Parathyroid adenoma (tissue), 2 donors: ENCODE results near the gene IFI44L.
A peak's percentile ranks its signal among the peaks of the same experiment; 100 is the strongest.

ENCODE experiments used
- H2AFZ ChIP-seq: fragments of 300-600 bp; sonication (generic); one replicate; pipeline ENCODE4 v1.7.0; 2017; ENCODE audit warnings: antibody characterized with exemption, mild to moderate bottlenecking
- H3K27ac ChIP-seq: fragments of 300-600 bp; sonication (generic); one replicate; pipeline ENCODE4 v1.7.0; 2017
- H3K27me3 ChIP-seq: fragments of 300-600 bp; sonication (generic); one replicate; pipeline ENCODE4 v1.7.0; 2017; ENCODE audit warnings: low read length; ENCODE audit not compliant: control insufficient read depth, insufficient read depth
- H3K36me3 ChIP-seq: fragments of 300-600 bp; sonication (generic); one replicate; pipeline ENCODE4 v1.7.0; 2017; ENCODE audit warnings: low read length; ENCODE audit not compliant: control insufficient read depth, insufficient read depth
- H3K4me1 ChIP-seq: fragments of 300-600 bp; sonication (generic); one replicate; pipeline ENCODE4 v1.7.0; 2017; ENCODE audit warnings: control low read depth
- H3K4me2 ChIP-seq: fragments of 300-600 bp; sonication (generic); one replicate; pipeline ENCODE4 v1.7.0; 2017; ENCODE audit warnings: low read length
- H3K4me3 ChIP-seq: fragments of 300-600 bp; sonication (generic); one replicate; pipeline ENCODE4 v1.7.0; 2017; ENCODE audit warnings: low read depth, low read length
- H3K79me2 ChIP-seq: fragments of 300-600 bp; sonication (generic); one replicate; pipeline ENCODE4 v1.7.0; 2017; ENCODE audit warnings: control low read depth
- H3K9ac ChIP-seq: fragments of 300-600 bp; sonication (generic); one replicate; pipeline ENCODE4 v1.7.0; 2017; ENCODE audit warnings: mild to moderate bottlenecking
- H3K9me3 ChIP-seq: fragments of 300-600 bp; sonication (generic); one replicate; pipeline ENCODE4 v1.7.0; 2017; ENCODE audit warnings: low read length; ENCODE audit not compliant: control insufficient read depth
- CTCF ChIP-seq: fragments of 300-600 bp; sonication (generic); IDR thresholded peaks from one replicate; pipeline ENCODE4 v1.7.0; 2017; ENCODE audit warnings: antibody characterized with exemption, mild to moderate bottlenecking
- donor health status: primary hyperparathyroidism.

IFI44L gene

DNA sequence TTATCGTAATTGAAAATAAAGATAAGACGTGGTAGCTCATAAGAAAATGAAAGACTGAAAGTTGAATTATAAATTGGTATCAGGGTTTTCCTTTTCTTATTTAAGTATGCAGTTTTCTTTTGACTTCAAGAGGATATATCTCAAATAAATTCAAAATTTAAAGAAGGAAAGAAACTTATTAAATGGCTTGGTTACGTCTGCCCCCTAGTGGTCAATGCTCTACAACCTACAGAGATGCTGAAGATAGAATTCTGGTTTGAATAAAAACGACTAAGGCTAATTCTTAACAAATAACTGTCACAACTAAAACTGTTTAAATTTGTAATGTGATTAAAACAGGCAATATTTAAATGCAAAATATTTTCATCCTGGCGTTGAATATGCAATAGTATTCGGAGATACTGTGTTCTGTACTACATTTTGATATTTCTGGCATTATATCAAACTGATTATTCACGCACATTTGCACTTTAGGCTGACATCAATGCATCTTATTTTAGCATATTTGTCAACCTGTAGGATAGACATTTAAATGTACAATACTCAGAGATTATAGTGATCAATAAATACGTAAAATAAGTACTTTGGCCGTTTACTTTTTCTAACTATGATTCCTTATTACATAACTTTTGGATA lies 56.2 kb downstream of the IFI44L start:
- H3K27me3 ChIP-seq: no peaks in the 10 kb centered on the region
- H3K27ac ChIP-seq: no peak overlapping the region
- no peak overlapping the region for H3K4me2 ChIP-seq
- H3K4me1 ChIP-seq: no peaks in the 10 kb centered on the region
- TF ChIP-seq CTCF: peak; percentile 63
- H3K36me3 ChIP-seq: no peaks in the 10 kb centered on the region
- no peak overlapping the region for H3K9ac ChIP-seq
- H2AFZ ChIP-seq: no peak overlapping the region
- H3K4me3 ChIP-seq: no peak overlapping the region
- no peaks in the 10 kb centered on the region for H3K79me2 ChIP-seq
- H3K9me3 ChIP-seq: no peaks in the 10 kb centered on the region

DNA sequence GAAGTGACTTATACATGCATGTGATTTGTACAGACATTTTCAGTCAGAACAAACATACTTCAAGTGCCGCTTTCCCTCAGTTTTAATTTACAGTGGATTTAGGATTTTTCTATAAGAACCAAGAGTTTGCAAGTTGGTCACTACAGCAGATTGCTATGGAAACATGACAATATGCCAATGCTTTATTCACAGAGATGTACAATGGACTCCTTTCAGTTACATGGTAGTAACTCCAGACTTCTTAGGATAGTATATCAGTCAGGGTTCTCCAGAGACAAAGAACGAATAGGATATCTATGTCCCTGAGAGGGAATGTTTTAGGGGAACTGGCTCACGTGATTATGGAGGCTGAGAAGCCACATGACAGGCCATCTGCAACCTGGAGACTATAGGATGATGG lies 56.7 kb downstream of the IFI44L start:
- TF ChIP-seq CTCF: no peak
- Histone ChIP-seq H3K4me1 (no peaks in the 10 kb centered on the region), H3K27ac (no peak overlapping the region), H3K79me2 (no peaks in the 10 kb centered on the region), H3K9me3 (no peaks in the 10 kb centered on the region), H3K4me3 (no peak overlapping the region), H3K9ac (no peak overlapping the region), H3K27me3 (no peaks in the 10 kb centered on the region), H2AFZ (no peak overlapping the region), H3K36me3 (no peaks in the 10 kb centered on the region), H3K4me2 (no peak overlapping the region)

DNA sequence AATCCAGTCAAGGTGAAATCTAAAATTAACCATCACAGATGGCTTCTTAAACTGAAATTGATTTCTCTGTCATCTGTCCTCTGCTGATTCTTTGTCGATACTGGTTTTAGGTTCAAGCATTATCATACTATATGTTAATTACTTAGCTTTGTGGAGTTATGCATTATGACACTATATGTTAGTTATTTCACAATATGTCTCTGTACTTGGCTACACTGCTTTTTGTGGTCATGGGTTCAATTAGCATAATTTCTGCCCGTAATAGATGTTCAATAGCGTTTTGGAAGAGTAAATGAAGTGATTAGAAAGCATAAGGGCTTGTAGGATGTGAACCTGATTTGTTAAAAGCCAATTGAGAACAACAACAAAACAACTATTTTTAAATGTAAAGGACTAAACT lies 57.5 kb downstream of the IFI44L start:
- Histone ChIP-seq H3K4me3 (no peak overlapping the region), H3K9ac (no peak overlapping the region), H3K9me3 (no peaks in the 10 kb centered on the region), H3K36me3 (no peaks in the 10 kb centered on the region), H3K4me1 (no peaks in the 10 kb centered on the region), H3K27me3 (no peaks in the 10 kb centered on the region), H2AFZ (no peak overlapping the region), H3K27ac (no peak overlapping the region), H3K79me2 (no peaks in the 10 kb centered on the region), H3K4me2 (no peak overlapping the region)
- no peak for TF ChIP-seq CTCF

DNA sequence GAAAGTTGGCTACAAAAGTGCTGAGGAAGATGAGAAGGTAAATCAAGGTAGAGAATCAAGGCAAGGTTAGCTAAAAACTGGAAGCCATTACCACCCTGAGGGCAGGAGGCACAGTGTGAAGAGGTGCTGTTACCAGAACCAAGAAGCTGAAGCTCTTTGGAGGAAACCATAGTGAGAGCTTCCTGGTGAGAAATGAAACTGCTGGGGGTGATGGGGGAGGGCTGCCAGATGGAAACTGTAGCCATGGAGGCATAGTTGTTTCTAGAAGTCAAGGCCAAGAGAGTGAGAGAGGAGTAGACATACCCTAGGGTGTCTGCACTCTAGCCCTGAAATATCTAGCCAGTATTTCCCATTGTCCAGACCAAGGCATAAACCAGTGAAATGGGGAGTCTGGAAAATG lies 58.1 kb downstream of the IFI44L start:
- no peak for TF ChIP-seq CTCF
- no peaks in the 10 kb centered on the region for H3K79me2 ChIP-seq
- no peak overlapping the region for H3K9ac ChIP-seq
- no peaks in the 10 kb centered on the region for H3K27me3 ChIP-seq
- no peak overlapping the region for H3K27ac ChIP-seq
- H3K9me3 ChIP-seq: no peaks in the 10 kb centered on the region
- no peak overlapping the region for H2AFZ ChIP-seq
- H3K4me1 ChIP-seq: no peaks in the 10 kb centered on the region
- no peak overlapping the region for H3K4me2 ChIP-seq
- H3K36me3 ChIP-seq: no peaks in the 10 kb centered on the region
- no peak overlapping the region for H3K4me3 ChIP-seq

DNA sequence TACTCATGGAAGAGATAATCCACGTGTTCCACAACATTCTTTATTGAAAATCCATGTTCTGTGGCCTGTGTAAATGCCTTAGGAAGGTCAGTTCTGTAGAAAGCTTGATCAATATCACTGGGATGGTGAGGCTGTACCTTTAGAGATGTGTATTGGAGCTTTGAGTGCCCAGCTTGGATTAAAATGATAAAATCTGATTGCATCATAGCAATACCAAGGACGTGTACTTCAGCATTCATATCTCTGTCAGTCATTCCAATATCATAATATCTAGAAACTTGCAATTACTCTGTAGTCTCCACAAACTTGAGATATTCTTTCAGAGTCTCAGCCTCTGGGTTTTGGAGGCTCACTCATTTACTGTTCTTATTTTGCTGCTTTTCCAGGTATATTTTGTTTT lies 61.0 kb downstream of the IFI44L start:
- no peak overlapping the region for H3K9ac ChIP-seq
- H3K79me2 ChIP-seq: no peaks in the 10 kb centered on the region
- no peak for TF ChIP-seq CTCF
- H3K4me2 ChIP-seq: no peak overlapping the region
- H3K9me3 ChIP-seq: no peaks in the 10 kb centered on the region
- no peaks in the 10 kb centered on the region for H3K36me3 ChIP-seq
- H3K27me3 ChIP-seq: no peaks in the 10 kb centered on the region
- H2AFZ ChIP-seq: no peak overlapping the region
- H3K4me3 ChIP-seq: no peak overlapping the region
- no peak overlapping the region for H3K27ac ChIP-seq
- H3K4me1 ChIP-seq: no peaks in the 10 kb centered on the region
